Mesendoderm (in vitro differentiated cells): Measurements from ENCODE around the gene EIF1.
"Not testable (repeated sequence)": the region's sequence is repeated elsewhere in the genome, so short reads cannot be mapped to it uniquely, and the experiment has no call there.

Experiments used
- DNase-seq: peaks from one replicate; pipeline ENCODE4 v3.0.0; 2013
- H2AK5ac ChIP-seq: 2 replicates; pipeline ENCODE4 v1.6.1; 2013; ENCODE audit warnings: low read length, inconsistent platforms
- H2BK120ac ChIP-seq: 2 replicates; pipeline ENCODE4 v1.6.1; 2013; ENCODE audit warnings: low read depth, mild to moderate bottlenecking, low read length, moderate library complexity, mixed read lengths
- H2BK15ac ChIP-seq: replicated peaks from 2 replicates; pipeline ENCODE4 v1.6.1; 2013; ENCODE audit warnings: low read depth, mild to moderate bottlenecking, moderate library complexity
- H2BK5ac ChIP-seq: 2 replicates; pipeline ENCODE4 v1.6.1; 2013; ENCODE audit warnings: low read length, inconsistent platforms
- H3K18ac ChIP-seq: 2 replicates; pipeline ENCODE4 v1.6.1; 2013; ENCODE audit warnings: mild to moderate bottlenecking, low read length, mixed read lengths
- H3K23ac ChIP-seq: one replicate; pipeline ENCODE4 v1.6.1; 2013; ENCODE audit warnings: low read length
- H3K27ac ChIP-seq: 2 replicates; pipeline ENCODE4 v1.5.1; 2013; ENCODE audit warnings: low read depth, mild to moderate bottlenecking, inconsistent platforms, low read length, moderate library complexity
- H3K27me3 ChIP-seq: 2 replicates; pipeline ENCODE4 v1.6.1; 2013; ENCODE audit warnings: low read length, control low read depth, mild to moderate bottlenecking, inconsistent platforms; ENCODE audit not compliant: insufficient read depth, poor library complexity
- H3K36me3 ChIP-seq: 2 replicates; pipeline ENCODE4 v1.6.1; 2013; ENCODE audit warnings: low read length, inconsistent platforms; ENCODE audit not compliant: control insufficient read depth, insufficient read depth
- H3K4ac ChIP-seq: one replicate; pipeline ENCODE4 v1.6.1; 2013; ENCODE audit warnings: low read depth, mild to moderate bottlenecking, low read length, moderate library complexity
- H3K4me1 ChIP-seq: 2 replicates; pipeline ENCODE4 v1.6.1; 2013; ENCODE audit warnings: low read depth, low read length, inconsistent platforms; ENCODE audit not compliant: control insufficient read depth
- H3K4me2 ChIP-seq: 2 replicates; pipeline ENCODE4 v1.6.1; 2013; ENCODE audit warnings: low read length
- H3K4me3 ChIP-seq: 2 replicates; pipeline ENCODE4 v1.5.1; 2013; ENCODE audit warnings: mild to moderate bottlenecking, low read length
- H3K56ac ChIP-seq: one replicate; pipeline ENCODE4 v1.6.1; 2013; ENCODE audit warnings: low read length
- H3K79me1 ChIP-seq: 2 replicates; pipeline ENCODE4 v1.6.1; 2013; ENCODE audit warnings: low read length, inconsistent platforms
- H3K79me2 ChIP-seq: 2 replicates; pipeline ENCODE4 v1.6.1; 2013; ENCODE audit warnings: mild to moderate bottlenecking, low read length; ENCODE audit not compliant: control insufficient read depth, insufficient read depth
- H3K9ac ChIP-seq: 2 replicates; pipeline ENCODE4 v1.6.1; 2013; ENCODE audit warnings: low read length, inconsistent platforms
- H4K5ac ChIP-seq: one replicate; pipeline ENCODE4 v1.6.1; 2013; ENCODE audit warnings: low read length
- H4K8ac ChIP-seq: one replicate; pipeline ENCODE4 v1.6.1; 2013; ENCODE audit warnings: low read depth, mild to moderate bottlenecking, control low read depth, low read length, moderate library complexity
- WGBS: extraction: QIAGEN DNeasy Blood & Tissue Kit; methylation state at CpG from one replicate; pipeline ENCODE4 v1.1.7; 2013; ENCODE audit warnings: low lambda C conversion rate, missing lambda C conversion rate; ENCODE audit not compliant: insufficient coverage; ENCODE audit errors: extremely low coverage; 5-methylcytosine and 5-hydroxymethylcytosine counted together

The EIF1 gene

GRCh38 chr17:41680426-41681040 lies 8.2 kb upstream of the EIF1 start:
- Histone ChIP-seq H3K4me2 (no peak overlapping the region), H3K36me3 (no peaks in the 10 kb centered on the region), H3K23ac (no peak overlapping the region), H4K8ac (no peak overlapping the region), H3K9ac (no peak overlapping the region), H2BK5ac (no peak overlapping the region), H3K4ac (no peak overlapping the region), H3K4me3 (no peak overlapping the region), H3K27ac (no peak overlapping the region), H2BK15ac (no peak overlapping the region), H2BK120ac (no peak overlapping the region), H3K18ac (no peak overlapping the region), H2AK5ac (no peak overlapping the region), H3K4me1 (peaks cover 2% of the 10 kb centered on the region), H3K27me3 (no peaks in the 10 kb centered on the region), H3K56ac (no peak overlapping the region), H3K79me1 (no peaks in the 10 kb centered on the region), H3K79me2 (no peaks in the 10 kb centered on the region), H4K5ac (no peak overlapping the region)
- no peak for DNase-seq
- WGBS: no CpG with 5 or more reads among the region's 10 CpGs

- H2BK5ac ChIP-seq: no peak overlapping the region
- H3K79me2 ChIP-seq: no peaks in the 10 kb centered on the region
- no peak overlapping the region for H4K8ac ChIP-seq
- H4K5ac ChIP-seq: no peak overlapping the region
- no peak overlapping the region for H2BK15ac ChIP-seq
- no peak overlapping the region for H3K4me2 ChIP-seq
- no CpG with 5 or more reads among the region's 3 CpGs for WGBS
- no peak overlapping the region for H3K4me3 ChIP-seq
- no peak overlapping the region for H3K23ac ChIP-seq
- no peak overlapping the region for H3K4ac ChIP-seq
- H3K4me1 ChIP-seq: no peaks in the 10 kb centered on the region
- H3K36me3 ChIP-seq: no peaks in the 10 kb centered on the region
- H3K27ac ChIP-seq: no peak overlapping the region
- no peak for DNase-seq
- H3K9ac ChIP-seq: no peak overlapping the region
- H3K27me3 ChIP-seq: no peaks in the 10 kb centered on the region
- H2AK5ac ChIP-seq: no peak overlapping the region
- no peak overlapping the region for H3K18ac ChIP-seq
- no peak overlapping the region for H3K56ac ChIP-seq
- H3K79me1 ChIP-seq: no peaks in the 10 kb centered on the region
- H2BK120ac ChIP-seq: no peak overlapping the region
Observed at GRCh38 chr17:41681776-41682175, 6.9 kb upstream of the EIF1 start.

- Histone ChIP-seq H3K4me3 (no peak overlapping the region), H4K8ac (no peak overlapping the region), H2AK5ac (no peak overlapping the region), H3K56ac (no peak overlapping the region), H2BK120ac (no peak overlapping the region), H2BK5ac (no peak overlapping the region), H4K5ac (no peak overlapping the region), H3K79me1 (no peaks in the 10 kb centered on the region), H2BK15ac (no peak overlapping the region), H3K4me1 (no peaks in the 10 kb centered on the region), H3K4ac (no peak overlapping the region), H3K79me2 (no peaks in the 10 kb centered on the region), H3K4me2 (no peak overlapping the region), H3K27ac (no peak overlapping the region), H3K9ac (no peak overlapping the region), H3K36me3 (no peaks in the 10 kb centered on the region), H3K23ac (no peak overlapping the region), H3K27me3 (no peaks in the 10 kb centered on the region), H3K18ac (no peak overlapping the region)
- WGBS: no CpG with 5 or more reads among the region's 5 CpGs
- no peak for DNase-seq
Observed at GRCh38 chr17:41682631-41683030, 6.1 kb upstream of the EIF1 start.

DNA sequence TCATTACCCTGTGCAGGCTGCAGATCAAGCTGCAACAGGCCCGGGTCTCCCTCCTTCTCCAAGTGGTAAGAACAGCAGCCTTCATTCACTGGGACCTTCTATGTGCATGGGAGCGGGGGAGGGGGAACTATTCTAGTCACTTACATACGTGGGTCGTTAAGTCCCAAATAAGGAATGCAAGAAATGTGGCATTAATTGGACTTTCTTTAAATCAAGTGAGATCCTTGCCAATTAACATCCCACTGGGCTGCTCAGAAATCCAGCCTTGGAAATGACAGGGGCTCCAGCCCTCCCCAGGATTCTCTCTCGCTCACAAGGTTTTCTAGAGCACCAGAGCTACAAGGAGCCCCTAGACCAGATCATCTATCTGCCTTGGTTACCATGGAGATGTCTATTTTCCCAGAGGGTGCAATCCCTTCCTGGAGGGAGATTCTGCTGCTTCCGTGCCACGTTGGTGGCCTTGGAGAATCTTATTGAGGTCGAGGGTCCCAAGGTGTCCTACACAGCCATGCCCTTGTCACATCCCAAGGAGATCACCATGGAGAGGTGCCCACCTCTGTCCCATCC lies 5.2 kb upstream of the EIF1 start:
- Histone ChIP-seq H2BK5ac (no peak overlapping the region), H2BK15ac (no peak overlapping the region), H3K18ac (no peak overlapping the region), H4K8ac (no peak overlapping the region), H3K23ac (no peak overlapping the region), H3K27ac (no peak overlapping the region), H3K4me3 (no peak overlapping the region), H3K36me3 (no peaks in the 10 kb centered on the region), H3K4ac (no peak overlapping the region), H3K56ac (no peak overlapping the region), H3K4me1 (no peaks in the 10 kb centered on the region), H3K79me2 (no peaks in the 10 kb centered on the region), H2BK120ac (no peak overlapping the region), H2AK5ac (no peak overlapping the region), H3K79me1 (no peaks in the 10 kb centered on the region), H3K9ac (no peak overlapping the region), H3K27me3 (no peaks in the 10 kb centered on the region), H4K5ac (no peak overlapping the region), H3K4me2 (no peak overlapping the region)
- WGBS: no CpG with 5 or more reads among the region's 8 CpGs
- DNase-seq: no peak

GRCh38 chr17:41684035-41684434 lies 4.7 kb upstream of the EIF1 start:
- H3K4me2 ChIP-seq: no peak overlapping the region
- no peak overlapping the region for H2BK15ac ChIP-seq
- DNase-seq: no peak
- H4K5ac ChIP-seq: no peak overlapping the region
- no peak overlapping the region for H2BK120ac ChIP-seq
- no peak overlapping the region for H3K4ac ChIP-seq
- no peak overlapping the region for H3K27ac ChIP-seq
- H3K27me3 ChIP-seq: no peaks in the 10 kb centered on the region
- no peaks in the 10 kb centered on the region for H3K4me1 ChIP-seq
- no peaks in the 10 kb centered on the region for H3K79me1 ChIP-seq
- WGBS: no CpG with 5 or more reads among the region's 4 CpGs
- H2AK5ac ChIP-seq: no peak overlapping the region
- H3K56ac ChIP-seq: no peak overlapping the region
- H3K23ac ChIP-seq: no peak overlapping the region
- H3K9ac ChIP-seq: no peak overlapping the region
- H3K36me3 ChIP-seq: no peaks in the 10 kb centered on the region
- H3K79me2 ChIP-seq: no peaks in the 10 kb centered on the region
- H3K4me3 ChIP-seq: no peak overlapping the region
- no peak overlapping the region for H2BK5ac ChIP-seq
- H4K8ac ChIP-seq: no peak overlapping the region
- H3K18ac ChIP-seq: no peak overlapping the region

GRCh38 chr17:41685753-41686152 lies 2.9 kb upstream of the EIF1 start:
- no CpG with 5 or more reads among the region's 13 CpGs for WGBS
- not testable (repeated sequence) for H3K27me3 ChIP-seq, H3K18ac ChIP-seq, H3K4ac ChIP-seq, H2BK120ac ChIP-seq, H3K36me3 ChIP-seq, H2AK5ac ChIP-seq, H4K8ac ChIP-seq, H3K79me1 ChIP-seq, H4K5ac ChIP-seq, H3K27ac ChIP-seq, H2BK15ac ChIP-seq, H3K56ac ChIP-seq, H3K4me3 ChIP-seq, H3K23ac ChIP-seq, H3K9ac ChIP-seq, DNase-seq, H2BK5ac ChIP-seq, H3K4me1 ChIP-seq, H3K4me2 ChIP-seq
- peaks cover 11% of the 10 kb centered on the region for H3K79me2 ChIP-seq
